GM18520 (cell line): ENCODE data around the gene ZNF628.
"Not testable (repeated sequence)": the region's sequence is repeated elsewhere in the genome, so short reads cannot be mapped to it uniquely, and the experiment has no call there.

Experiments used
- ATAC-seq: cut with Tn5 transposase; IDR thresholded peaks from one replicate; pipeline ENCODE4 v1.9.1; 2021; ENCODE audit not compliant: unreplicated experiment

The ZNF628 gene

DNA sequence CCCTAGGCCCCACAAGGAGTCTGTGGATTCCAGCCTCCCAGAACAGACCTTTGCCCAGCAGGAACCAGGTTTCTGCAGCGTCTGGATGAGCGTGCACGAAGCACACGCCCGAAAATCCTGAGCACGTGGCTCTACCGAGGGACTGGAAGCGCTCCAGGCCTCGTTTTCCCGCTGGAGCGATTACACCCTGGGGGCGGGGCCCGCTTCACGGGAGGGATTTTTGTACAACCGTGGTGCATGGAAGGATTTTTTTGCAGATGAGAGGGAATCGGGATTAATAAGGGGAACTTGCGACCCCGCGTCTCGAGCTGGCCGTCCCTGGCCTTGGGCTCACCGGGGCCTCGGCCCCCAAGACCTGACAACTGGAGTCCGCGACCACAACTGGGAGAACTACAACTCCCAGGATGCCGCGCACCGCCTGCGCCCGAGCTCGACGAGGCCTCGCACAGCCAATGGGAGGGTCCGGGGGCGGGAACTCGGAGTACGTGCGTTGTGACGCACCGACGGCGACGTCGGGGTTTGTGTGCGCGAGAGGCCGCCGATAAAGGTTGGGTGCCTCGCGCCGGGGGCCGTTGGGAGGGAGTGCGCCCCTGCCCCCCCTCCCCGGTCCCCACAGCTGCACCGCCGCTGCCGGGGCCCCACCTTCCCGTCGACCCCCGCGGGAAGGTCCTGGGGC lies at the start of gene ZNF628:
ZNF628 (plus strand) TSS at position 518 of the 676 bp plus-strand sequence. CDS start 3,294 bp downstream, outside the sequence.
- peak; percentile 90 for ATAC-seq

GRCh38 chr19:55431183-55431582 lies 45.2 kb upstream of the ZNF628 start:
- no peak for ATAC-seq

- ATAC-seq, result no peak
These were observed 44.0 kb upstream of the ZNF628 start for GRCh38 chr19:55432241-55432959.

GRCh38 chr19:55433292-55433691 lies 43.1 kb upstream of the ZNF628 start:
- ATAC-seq, result no peak

DNA sequence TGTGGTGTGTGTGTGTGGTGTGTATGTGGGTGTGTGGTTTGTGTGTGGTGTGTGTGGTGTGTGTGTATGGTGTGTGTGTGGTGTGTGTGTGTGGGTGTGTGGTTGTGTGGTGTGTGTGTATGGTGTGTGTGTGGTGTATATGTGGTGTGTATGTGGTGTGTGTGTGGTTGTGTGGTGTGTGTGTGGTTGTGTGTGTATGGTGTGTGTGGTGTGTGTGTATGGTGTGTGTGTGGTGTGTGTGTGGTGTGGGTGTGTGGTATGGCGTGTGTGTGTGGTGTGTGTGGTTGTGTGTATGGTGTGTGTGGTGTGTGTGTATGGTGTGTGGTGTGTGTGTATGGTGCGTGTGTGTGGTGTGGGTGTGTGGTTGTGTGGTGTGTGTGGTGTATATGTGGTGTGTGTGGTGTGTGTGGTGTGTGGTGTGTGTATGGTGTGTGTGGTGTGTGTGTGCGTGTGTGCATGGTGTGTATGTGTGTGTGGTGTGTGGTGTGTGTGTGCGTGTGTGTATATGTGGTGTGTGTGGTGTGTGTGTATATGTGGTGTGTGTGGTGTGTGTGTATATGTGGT lies 42.0 kb upstream of the ZNF628 start:
- no peak for ATAC-seq

DNA sequence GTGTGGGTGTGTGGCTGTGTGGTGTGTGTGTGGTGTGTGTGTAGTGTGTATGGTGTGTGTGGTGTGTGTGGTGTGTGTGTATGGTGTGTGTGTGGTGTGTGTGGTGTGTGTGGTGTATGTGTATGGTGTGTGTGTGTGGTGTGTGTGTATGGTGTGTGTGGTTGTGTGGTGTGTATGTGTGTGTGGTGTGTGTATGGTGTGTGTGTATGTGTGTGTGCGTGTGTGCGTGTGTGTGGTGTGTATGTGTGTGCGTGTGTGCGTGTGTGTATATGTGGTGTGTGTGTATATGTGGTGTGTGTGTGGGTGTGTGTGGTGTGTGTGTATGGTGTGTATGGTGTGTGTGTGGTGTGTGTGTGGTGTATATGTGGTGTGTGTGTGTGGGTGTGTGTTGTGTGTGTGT lies 41.4 kb upstream of the ZNF628 start:
- ATAC-seq, result no peak

- no peak for ATAC-seq
These were observed 39.6 kb upstream of the ZNF628 start for GRCh38 chr19:55436847-55437246.

DNA sequence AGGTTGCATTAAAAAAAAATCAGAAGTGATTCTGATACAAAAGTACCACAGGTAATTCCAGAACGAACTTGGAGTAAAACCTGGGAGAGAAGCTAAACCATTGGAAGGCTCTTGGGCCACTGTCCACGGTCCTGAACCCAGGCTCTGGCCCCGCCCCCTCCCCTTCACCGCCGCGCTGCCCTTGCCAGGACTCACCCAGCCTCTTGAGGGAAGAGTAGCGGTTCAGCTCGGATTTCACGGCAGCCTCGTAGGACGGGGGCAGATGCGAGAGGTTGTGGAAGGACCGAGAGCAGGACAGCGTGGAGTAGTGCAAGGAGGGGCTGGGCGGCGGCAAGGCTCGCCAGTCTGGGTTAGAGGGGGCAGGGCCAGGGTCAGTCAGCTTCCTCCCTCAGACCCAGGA lies 39.0 kb upstream of the ZNF628 start:
- no peak for ATAC-seq

- ATAC-seq, result no peak
These were observed 37.4 kb upstream of the ZNF628 start for GRCh38 chr19:55439052-55439451.

GRCh38 chr19:55440411-55441105 lies 35.9 kb upstream of the ZNF628 start:
- ATAC-seq, result no peak

DNA sequence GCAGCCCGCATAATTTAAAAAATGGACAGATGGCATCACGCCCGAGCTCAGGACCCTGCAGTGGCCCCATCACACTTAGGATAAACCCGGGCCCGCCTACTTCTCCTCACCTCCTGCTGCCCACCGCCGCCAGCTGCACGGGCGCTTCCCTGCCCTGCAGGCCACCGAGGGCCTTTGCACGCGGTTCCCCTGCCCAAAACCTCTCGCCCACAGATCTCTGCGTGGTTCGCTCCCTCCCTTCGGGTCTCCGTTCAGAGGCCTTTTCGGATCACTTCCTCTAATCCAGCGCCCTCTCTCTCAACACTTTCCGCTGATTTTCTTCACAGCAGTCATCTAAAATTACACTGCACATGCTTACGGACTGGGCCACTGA lies 35.1 kb upstream of the ZNF628 start:
- ATAC-seq, result no peak

DNA sequence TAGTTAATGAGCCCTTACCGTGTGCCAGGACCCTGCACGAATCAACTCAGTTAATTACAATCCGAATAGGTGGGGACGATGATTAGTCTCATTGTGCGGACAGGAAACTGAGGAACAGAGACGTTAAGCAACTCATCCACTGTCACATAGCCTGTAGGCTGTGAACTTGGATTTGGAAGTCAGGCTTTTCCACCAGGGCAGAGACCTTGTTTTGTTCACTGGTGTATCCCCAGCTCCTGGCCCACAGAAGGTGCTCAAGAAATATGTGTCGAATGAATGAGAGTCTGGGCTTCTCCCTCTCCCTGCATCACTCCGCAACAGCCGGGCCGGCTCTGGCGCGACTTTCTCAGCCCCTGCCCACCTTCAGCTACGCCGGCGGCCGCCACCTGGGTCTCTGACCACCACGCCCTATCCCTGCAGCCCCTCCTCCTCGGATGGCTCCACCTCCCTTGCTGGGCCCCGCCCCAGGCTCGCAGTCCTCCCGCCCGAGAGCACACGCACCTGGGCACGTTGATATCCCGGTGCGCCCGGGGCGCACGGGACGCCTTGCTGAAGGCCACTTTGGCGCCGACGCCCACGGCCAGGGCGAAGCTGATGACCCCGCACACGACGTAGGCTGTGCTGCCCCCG lies 34.6 kb upstream of the ZNF628 start:
- ATAC-seq, result no peak

GRCh38 chr19:55442372-55442961 lies 34.0 kb upstream of the ZNF628 start:
- no peak for ATAC-seq

- ATAC-seq, result no peak
These were observed 33.2 kb upstream of the ZNF628 start, which contains the start of gene SHISA7 for GRCh38 chr19:55443045-55443823. Gene SHISA7, minus strand, starts transcription at chr19:55443300. Its CDS starts 437 bp downstream, at chr19:55442863.

DNA sequence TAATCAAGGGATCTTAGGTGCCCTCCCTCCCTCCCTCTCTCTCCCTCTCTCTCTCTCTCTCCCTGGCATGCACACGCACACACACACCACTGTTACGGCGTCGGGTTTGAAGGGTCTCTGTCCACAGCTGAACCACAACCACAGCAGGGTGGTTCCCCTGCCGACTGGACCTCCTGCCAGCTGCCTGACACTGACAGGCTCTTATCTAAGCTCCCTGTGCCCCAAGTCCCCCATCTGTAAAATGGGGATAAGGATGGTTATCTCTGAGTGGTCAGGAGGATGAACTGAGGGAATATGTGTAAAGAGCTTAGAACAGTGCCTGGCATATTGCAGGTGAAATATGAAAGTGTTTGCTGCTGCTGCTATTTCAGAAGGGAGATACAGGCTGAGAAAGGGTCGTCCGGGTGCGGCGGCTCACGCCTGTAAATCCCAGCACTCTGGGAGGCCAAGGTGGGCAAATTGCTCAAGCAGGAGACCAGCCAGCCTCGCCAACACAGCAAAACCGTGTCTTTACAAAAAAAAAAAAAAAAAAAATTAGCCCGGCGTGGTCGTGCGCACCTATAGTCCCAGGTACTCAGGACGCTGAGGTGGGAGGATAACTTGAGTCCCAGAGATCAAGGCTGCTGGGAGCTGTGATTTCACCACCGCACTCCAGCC lies 32.5 kb upstream of the ZNF628 start:
- ATAC-seq, result no peak

- ATAC-seq, result no peak
These were observed 31.8 kb upstream of the ZNF628 start for GRCh38 chr19:55444646-55445045.

- no peak for ATAC-seq
These were observed 30.4 kb upstream of the ZNF628 start for GRCh38 chr19:55446060-55446459.

DNA sequence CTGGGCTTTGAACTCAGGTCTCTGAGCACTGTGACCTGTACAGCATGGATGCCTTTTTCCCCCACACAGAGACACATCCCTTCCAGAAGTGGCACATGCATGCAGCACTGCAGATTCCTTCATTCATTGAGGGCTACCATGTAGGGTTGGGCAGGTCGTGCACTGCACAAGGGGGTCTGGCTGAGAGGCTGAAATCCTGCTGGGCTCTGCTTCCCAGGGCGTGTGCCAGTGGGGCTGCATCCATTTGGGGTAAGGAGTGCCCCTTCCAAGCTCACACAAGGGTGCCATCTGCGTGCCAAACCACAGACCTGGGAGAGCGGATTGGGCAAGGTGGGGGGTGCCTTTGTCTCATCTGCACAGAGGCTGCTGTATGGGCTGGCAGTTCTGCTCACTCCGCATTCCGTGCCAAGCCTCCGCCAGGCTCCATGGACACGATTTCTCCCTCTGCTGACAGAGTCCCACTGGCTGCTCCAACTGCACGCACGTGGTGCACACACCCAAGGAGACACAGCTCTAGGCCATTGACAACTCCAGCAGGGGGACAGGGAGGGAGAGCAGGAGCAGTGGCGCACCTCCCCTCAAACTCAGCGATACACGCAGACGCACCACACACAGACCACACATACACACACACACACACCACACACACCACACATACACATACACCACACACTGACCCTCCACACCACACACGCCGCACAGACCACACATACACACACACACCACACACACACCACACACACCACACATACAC lies 28.8 kb upstream of the ZNF628 start:
- no peak for ATAC-seq

- not testable (repeated sequence) for ATAC-seq
These were observed 28.3 kb upstream of the ZNF628 start for GRCh38 chr19:55448175-55448490.
